Dedifferentiated amniotic fluid mesenchymal stem cell (primary cell): ENCODE data around the gene SLC6A3.
A peak's percentile ranks its signal among the peaks of the same experiment; 100 is the strongest.

Experiments used
- DNase-seq: peaks from one replicate; pipeline ENCODE4 v3.0.0-alpha.2; 2016; ENCODE audit errors: extremely low spot score

The SLC6A3 gene

DNA sequence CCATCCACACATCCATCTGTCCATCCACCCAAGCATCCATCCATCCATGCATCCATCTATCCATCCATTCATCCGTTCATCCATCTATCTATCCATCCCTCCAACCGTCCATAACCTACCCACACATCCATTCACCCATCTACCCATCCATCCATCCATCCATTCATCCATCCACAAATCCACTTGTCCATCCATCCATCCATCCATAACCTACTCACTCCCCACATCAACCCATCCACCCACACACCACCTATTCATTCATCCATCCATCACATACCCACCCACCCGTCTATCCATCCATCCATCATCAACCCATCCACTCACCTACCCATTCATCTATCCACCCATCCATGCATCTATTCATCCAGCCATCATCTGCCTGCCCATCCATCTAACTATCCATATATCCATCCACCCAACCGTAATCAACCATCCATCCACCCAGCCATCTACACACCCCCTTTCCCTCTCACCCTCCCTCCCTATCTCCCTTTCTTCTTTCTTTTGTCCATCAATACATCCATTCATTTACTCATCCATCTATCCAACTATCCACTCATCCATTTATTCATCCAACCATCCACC lies 56.8 kb downstream of the SLC6A3 start:
- no peak for DNase-seq

DNA sequence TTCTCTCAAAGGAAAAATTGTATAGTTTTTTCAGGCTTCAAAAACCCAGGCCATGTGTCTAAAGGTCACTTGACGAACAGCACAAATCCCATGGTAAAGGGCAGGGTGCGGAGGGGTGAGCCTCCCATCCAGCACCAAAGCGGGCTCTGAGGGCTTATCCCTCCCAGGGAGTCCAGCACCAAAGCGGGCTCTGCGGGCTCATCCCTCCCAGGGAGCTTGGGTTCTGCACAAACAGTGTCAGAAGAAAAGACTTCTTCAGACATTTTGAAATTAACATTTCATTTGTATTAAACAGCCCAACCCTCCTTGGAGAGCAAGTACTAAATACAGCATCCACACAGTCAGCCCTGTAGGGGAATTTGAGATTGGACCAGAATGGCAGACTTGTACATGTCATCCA lies 57.4 kb downstream of the SLC6A3 start:
- no peak for DNase-seq

DNA sequence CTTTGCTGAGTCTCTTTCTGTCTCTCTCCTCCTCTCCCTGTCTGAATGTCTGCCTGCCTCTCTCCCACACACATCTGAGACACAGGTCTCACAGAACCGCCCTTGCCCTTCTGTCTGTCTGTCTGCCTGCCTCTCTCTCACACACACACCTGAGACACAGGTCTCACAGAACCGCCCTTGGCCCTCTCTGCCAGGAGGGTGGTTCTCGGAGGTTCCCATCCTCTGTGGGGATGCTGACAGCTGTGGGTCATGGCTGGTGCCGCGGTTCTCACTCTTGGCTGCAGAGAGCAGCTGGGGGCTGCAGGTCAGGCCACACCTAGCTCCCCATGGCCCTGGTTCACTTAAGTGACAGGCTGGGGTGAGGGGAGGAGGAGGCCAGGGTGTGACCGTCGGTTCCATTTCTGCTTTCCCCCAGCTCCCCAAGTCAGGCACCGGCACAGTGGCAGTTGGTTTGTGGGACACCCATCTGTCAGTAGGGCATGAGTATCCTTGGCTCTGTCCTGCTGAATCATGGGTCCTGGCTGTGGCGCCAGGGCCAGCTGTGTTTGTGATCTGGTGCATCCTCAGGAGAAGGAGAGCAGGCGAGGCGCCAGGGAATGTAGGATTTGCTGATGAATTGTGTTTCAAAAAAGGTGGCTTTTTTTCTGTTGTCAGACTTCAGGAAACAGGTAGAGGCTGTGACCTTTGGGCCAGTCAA lies 58.0 kb downstream of the SLC6A3 start:
- DNase-seq, result no peak

DNA sequence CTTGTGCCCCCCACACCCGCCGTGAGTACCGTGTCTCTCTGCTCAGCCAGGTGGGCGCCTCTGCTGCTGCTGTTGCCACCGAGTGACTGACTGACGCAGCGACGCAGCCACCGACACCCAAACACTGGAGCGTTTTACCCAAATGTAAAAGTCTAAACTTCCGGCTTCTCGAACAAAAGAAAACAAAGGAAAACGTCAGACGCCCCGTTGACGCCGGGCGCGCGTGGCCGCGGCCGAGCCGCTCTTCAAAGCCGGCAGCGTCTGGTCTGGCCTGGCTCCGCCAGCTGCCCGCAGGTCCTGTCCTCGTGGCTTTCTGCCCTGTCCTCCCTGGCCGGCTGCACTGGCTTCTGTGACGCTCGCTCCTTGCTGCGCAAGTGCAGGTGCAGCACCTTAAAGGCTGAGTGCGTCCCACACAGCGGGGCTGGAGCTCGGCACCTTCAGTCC lies 58.9 kb downstream of the SLC6A3 start:
- no peak for DNase-seq

DNA sequence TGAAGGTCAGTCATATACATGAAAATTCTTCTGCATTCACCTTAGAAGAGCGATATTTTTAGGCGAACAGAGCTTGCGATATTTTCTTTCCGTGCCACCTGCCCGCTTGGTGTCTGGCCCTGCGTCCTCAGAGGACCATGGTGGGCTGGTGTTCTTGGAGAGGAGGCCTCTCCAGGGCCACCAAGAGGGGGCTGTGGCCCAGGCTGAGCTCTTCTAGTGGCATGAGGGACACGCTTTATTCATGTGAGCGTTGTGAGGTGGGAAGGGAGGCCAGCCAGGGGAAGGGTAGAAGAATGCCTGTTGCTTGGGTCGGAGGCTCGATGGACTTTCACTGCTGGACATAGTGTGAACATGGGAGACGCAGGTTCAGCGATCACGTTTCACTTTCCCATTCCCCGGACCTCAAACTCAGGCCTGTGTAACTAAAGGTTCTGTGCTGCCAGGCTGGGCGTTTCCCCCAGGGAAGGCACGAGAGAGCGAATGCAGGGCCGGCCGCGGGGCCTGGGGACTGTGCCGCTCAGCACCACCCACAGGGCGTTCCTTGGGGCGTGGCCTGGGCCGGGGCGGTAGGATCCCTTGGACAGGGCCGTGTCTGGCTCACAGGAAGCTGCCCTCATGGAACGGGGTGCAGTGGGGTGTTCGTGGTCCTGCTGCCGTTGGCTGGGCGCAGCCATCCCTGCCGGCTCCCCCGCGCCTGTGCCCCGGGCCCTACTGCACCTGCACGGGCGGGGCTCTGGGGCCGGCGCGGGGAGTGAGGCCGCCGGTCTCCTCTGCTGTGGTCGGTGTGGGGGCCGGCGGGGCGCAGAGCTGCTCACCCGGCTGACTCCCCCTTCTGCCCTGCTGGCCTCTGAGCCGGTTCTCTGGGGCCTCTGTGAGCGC lies 59.6 kb downstream of the SLC6A3 start:
- DNase-seq, result peak; percentile 49

DNA sequence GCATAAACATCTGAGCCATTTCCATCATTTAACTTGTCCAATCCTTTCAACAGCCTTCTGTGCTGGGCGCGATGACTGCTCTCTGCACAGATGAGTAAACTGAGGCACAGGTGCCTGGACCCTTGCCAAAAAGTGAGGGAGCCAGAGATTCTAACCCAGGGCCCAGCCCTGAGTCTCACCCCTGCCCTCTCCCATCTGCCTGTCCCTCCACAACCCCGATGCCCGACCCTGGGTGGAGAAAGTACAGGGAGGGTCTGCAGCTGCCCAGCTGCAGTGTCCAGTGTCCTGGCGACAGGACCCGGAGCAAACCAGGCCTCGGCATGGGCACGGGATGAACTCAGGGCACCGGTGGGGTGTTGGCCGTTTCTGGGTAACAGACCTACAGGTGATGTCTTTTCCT lies 60.7 kb downstream of the SLC6A3 start:
- no peak for DNase-seq

DNA sequence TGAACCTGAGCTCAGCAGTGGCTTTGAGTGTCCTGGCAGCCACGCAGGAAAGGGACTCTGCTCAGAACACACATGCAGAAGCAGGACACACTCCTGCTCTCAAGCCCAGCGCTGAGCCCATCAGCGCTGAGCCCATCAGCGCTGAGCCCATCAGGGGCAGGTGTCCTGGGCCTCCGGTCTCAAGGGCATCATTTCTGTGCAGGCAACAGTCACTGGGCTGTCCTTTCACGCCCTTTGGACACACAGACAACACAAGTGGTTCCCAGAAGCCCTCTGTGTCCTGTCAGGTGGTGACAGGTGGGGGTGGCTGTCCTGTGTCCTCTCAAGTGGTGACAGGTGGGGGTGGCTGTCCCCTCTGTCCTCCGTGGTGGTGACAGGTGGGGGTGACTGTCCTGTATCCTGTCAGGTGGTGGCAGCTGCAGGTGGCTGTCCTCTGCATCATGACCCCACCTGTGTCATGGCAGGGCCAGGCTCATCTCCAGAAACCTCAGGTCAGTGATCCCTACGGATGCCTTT lies 61.3 kb downstream of the SLC6A3 start:
- DNase-seq, result no peak

DNA sequence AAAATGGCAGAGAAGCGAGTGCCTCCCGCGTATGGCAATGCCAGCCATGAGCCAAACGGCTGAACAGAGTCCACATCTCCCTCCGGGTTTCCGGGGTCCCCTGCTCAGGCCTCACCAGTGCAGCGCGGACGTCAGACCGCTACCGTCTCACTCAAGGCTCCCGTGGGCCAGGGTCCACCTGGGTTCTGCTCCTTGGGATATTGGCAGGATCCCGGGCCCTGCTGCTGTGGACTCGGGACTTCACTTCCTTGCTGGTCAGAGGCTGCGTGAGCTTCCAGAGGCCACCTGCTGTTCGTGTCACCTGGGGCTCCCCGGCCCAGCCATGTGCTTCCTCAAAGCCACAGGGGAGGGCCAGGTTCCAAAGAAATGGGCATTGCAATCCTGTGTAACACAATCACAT lies 61.9 kb downstream of the SLC6A3 start:
- no peak for DNase-seq

DNA sequence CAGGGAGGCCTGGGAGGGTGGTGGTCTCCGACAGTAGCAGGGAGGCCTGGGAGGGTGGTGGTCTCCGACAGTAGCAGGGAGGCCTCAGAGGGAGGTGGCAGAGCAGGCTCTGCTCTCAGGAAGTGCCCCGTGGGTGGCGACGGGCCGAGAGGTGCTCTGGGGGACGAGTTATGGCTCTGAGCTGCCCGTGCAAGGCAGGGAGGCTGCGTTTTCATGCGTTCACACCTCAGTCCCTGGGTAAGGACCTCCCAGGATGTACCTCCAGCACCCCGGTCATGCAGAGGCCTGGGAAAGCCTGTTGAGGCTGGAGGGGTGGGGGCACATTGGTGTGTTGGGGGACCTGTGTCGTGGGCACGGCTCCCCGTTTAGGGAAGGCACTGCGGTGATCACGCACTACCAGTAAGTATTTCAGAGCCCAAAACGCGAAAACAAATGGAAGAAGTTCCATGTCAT lies 63.0 kb downstream of the SLC6A3 start:
- no peak for DNase-seq

DNA sequence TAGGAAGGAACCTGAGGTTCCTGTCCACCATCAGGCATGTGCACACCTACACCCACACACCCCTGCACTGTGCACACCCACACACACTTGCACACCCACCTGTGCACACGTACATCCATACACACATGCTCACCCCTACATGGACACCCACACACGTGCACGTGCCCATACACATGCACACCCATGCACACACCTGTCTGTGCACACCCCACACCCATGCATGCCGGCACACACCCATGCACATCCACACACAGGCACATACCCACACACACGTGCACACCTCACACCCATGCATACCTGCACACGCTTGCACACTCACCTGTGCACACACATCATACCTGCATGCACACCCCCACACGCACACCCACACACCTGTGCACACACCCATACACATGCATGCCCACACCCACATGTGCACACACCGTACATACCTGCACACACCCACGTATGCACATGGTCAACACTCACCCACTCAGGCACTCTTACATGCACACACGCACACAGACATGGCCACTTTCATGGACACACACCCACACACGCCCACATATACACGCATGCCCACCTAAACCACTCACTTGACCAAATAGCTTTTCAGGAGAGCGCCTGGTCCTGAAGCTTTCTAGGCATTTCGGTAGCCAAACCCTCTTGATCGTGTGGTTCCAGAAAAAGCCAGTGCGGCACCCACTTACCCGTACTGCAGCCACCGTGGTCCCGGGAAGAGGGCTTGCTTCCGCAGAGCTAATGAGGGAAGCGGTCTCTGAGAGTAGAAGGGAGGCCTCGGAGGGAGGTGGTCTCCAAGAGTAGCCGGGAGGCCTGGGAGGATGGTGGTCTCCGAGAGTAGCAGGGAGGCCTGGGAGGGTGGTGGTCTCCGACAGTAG lies 63.6 kb downstream of the SLC6A3 start:
- DNase-seq, result no peak

DNA sequence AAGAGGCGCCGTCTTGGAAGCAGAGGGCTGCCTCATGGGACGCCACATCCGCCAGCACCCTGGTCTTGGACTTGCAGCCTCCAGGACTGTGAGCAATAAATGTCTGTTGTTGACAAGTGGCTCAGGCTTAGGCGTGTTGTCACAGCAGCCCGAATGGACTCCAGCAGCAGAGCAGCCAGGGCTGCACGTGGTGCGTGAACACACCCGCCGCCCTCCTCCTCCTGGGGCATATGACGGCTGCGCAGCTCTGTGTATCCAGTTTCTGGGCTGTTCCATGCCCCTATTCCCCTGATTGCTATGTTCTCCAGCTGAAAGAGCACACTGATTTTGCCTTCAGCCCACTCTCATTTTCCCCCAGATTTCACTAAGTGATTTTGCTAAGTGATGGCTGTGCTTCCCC lies 64.3 kb downstream of the SLC6A3 start:
- DNase-seq, result no peak

DNA sequence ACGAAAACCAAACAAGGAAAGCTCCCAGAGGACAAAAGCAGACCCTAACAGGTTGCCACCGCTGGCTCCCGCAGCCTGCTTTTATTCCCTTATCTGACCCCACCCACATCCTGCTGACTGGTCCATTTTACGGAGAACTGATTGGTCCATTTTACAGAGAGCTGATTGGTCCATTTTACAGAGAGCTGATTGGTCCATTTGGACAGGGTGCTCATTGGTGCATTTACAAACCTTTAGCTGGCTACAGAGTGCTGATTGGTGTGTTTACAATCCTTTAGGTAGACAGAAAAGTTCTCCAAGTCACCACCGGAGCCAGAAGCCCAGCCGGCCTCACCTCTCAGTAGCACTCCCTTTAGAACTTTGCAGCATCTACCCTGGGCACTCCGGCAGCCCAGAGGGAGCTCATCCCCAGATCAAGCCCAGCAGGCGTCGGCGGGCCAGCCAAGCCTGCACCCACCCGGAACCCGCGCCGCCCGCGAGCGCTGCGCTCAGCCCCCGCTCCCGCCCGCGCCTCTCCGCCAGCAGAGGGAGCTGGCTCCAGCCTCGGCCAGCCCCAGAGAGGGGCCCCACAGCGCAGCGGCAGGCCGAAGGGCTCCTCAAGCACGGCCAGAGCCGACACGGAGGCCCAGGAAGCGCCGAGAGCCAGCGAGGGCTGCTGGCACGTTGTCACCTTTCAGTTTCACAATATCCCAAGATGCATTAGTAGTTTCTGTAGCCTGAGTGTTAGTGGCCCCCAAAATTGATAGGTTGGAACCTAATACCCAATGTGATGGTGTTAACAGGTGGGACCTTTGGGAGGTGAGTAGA lies 65.0 kb downstream of the SLC6A3 start:
- DNase-seq, result no peak

DNA sequence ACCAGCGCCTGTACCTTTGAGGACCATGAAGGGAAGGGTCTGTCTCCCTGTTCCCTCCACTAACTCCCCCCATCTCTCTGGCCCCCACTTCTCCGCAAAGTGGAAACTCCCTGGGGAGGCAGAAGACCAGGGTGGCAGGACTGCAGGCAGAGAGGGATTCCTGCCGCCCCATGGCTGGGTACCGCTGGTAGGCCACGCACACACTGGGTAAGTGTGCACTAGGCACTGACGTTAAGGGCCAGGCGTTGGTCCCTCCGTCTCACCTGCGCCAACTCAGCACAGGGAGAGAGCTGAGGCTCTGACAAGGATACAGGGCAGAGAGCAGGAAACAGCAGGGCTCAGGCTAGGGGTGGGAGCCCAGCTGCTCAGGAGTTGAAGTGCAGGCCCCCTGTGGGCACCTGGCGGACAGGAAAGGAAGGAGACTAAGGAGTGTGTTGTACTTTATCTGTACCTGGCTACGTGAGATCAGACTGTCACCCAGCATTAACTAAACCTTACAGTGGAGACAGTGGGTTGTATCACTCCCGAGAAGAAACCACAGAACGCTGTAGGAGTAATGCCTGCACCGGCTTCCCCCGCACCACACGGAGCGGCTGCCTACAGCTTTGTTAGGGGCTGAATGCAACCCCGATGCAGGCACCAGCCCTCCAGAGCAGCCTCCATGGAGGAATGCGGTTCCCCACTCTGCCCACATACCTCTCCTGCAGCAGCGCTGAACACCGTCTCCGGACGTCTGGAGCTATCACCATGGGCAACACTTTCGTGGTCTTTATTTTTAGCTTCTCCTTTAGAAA lies 66.2 kb downstream of the SLC6A3 start:
- no peak for DNase-seq

DNA sequence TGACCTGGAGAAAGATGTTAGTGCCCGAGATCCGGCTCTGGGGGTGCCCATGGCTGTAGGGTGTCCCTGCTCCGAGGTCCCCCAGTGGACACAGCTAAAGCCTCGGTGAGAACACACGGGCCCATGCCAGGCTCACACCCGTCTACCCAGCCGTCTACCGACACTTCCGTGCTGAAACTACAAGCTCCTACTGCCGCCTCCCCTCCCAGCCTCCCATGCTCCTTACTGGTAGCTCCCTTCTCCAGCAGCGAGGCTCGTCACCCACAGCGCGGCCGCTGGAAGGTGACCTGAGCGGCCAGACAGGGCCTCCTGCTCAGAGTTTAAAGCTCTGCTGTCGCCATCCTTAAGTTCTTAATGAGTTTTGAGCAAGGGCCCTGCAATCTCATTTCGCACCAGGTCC lies 67.1 kb downstream of the SLC6A3 start:
- DNase-seq, result no peak

DNA sequence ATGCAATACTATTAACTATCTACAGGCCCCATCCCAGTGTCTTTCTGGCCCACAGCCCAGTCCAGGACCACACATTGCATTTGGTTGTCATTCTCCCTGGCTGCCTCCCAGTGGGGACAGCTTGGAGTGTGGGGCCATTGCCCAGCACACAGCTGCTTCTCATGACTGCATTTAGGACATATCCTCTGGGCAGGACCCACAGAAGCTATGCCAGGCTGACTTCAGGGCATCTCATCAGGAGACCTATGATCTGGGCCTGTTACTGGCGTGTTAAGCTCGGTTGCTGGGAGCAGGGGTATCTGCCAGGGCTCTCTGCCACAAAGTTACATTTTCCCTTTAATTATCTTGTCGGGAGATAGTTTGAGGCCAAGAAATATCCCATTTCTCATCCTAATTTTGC lies 68.3 kb downstream of the SLC6A3 start:
- no peak for DNase-seq

DNA sequence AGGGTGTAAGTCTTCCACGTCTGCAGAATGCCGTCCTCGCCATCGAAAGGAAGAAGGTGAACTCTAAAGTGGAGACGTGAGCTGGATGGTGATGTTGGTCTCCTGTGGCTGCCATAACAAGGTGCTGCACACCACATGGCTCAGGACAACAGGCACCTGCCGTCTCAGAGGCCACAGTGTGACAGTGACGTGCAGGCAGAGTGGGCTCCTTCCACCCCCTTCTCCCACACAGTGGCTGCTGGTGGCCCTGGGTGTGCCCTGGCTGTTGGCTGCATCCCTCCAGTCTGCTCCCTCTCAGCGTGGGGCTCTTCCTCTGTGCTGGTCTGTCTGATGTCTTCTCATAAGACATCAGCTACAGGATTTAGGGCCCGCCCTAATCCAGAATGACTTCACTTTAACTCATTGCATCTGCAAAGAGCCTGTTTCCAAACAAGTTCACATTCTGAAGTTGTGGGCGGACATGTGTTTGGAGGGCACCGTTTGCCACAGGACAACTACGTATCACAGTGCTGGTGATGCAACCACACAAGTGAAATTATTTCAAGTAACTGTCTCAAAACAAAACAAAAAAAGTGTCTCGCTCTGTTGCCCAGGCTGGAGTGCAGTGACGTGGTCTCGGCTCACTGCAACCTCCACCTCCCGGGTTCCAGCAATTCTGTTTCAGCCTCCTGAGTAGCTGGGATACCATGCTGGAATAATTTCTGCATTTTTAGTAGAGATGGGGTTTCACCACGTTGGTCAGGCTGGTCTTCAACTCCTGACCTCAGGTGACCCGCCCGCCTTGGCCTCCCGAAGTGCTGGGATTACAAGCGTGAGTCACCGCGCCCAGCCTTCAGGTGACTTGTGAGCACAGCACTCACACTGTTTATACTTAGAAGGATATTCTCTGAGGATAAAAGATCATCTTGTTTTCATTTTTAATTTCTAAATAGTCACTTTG lies 69.1 kb downstream of the SLC6A3 start:
- DNase-seq, result no peak

DNA sequence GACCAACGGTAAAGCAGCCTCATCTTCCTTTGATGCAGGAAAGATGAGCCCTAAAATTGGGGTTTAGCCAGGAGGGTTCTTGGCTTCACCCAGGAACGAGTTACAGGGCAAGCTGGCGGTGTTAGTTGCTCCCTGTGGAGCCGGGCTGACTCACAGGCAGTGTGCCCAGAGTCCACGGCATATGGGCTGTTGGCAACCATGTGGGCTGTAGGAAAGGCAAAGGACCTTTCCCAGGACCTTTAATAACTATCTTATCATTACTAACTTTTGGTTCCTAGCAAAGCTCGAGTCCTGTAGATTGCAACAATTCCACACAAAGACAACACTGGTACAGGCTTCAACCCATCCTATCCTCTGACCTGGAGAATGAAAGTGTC lies 70.6 kb downstream of the SLC6A3 start:
- DNase-seq, result no peak

DNA sequence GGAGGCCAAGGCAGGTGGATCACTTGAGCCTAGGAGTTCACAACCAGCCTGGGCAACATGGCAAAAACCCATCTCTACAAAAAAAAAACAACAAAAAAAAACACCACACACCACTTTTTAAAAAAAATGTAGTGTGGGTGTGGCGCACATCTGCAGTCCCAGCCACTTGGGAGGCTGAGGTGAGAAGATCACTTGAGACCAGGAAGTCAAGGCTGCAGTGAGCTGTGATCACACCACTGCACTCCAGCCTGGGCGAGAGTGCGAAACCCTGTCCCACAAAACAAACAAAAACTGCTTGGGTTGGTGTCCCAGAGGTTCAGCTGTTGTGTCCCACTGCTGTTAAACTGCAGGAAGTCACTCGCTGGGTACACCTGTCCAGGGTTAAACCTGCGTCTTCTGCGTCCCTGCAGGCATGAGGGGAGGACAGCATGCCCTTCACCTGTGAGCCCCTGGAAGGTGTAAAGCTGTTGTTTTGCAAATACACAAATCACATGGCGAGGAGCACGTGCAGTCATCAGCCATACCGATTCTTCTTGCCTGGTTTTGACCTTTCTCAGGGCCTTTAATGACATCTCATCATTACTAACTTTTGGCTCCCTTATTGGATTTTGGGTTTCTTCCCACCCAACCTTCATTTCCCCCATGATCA lies 71.1 kb downstream of the SLC6A3 start:
- DNase-seq, result no peak
